Middle frontal gyrus (tissue), 1 donor: Measurements from ENCODE around the gene CNOT6L.

ENCODE experiments used
- DNase-seq: peaks from one replicate; pipeline ENCODE4 v3.0.0-alpha.2; 2015; ENCODE audit warnings: low spot score; ENCODE audit errors: extremely low spot score

CNOT6L gene

DNA sequence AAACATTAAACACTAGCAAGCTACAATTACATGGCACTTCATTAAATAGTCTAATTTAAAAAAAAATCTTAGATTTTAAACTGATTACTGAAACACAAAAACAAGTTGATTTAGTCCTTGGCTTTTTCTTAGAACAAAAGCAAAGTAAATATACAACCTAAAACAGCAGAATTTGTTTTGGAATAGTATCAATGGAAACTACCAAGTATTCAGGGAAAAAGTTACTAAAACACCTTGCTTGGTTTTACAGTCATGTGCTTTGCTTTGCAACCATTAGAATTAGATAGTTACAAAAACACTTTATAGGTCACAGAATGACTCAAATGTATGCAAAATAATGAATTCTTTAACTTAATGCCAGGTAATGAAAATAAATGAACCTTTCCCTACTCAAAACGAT is 105.3 kb downstream of the CNOT6L start:
- DNase-seq, result no peak

DNA sequence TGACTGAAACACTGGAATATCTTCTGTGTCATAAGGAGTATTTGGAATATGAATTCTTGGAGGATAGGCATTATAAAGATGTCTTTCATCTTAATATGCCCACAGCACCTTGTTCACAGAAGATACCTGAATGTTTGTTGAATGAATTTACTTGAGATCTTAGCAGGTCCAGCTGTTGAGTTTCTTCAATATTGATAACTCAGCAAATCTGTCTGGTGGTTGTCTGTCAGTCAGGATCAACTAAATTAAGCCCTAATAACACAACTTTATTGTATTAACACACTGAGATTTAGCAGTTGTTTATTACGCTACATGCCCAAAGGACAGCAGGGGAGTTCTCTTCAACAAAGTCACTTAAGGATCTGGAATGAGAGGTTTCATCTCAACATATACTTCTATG is 106.5 kb downstream of the CNOT6L start:
- no peak for DNase-seq

DNA sequence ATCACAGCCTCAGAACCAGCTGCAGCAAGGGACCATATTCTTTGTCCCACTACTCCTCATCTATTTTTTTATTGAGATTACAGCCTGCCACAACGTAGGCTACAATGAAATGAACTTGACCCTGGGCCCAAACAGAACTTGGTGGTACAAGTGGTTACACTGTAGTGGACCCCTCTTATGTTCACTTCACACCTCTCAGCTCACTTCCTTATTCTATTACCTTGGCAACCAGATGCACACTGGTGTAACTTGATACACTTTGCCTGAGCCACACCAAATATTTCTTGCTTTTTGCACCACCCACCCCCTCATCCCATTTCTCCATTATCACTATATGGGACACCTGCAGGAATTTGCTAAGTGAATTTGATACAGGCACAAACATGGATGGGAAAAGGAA is 107.7 kb downstream of the CNOT6L start:
- DNase-seq, result no peak

DNA sequence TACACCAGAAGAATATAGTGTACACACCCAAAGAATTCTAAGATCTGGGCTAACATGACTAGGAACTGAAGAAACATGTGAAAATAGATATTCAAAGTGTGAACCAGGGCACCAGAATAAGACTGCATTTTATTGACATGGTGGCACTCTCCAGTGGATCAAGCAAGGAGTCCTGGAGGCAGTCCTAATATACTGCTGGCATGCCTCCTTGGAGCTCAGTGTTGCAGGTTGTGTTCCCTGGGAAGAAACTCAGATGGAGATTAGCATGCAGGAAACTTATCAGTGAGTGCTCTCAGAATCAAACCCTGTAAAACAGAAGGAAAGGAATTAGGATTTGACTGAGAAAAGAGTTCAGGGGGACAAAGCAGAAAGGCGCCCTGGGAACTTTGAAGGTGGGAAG is 108.5 kb downstream of the CNOT6L start:
- no peak for DNase-seq

DNA sequence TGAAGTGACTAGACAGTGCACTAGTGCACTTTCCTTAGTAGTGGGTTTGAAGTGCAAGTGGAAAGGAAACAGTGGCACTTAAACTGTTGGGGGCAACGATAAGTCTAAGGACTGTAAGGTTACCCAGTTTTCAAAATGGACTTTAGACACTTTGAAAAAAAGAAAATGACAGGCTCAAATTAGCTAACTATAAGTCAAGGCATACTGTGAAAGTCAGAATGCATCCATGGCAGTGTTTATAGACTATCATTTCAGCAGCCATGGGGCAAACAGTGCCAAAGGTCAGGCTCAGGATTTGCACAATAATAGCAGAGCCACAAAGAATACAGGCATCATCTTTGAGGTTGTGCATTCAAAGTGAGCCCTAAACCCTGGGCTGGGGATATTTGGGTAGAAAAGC is 109.1 kb downstream of the CNOT6L start:
- no peak for DNase-seq

DNA sequence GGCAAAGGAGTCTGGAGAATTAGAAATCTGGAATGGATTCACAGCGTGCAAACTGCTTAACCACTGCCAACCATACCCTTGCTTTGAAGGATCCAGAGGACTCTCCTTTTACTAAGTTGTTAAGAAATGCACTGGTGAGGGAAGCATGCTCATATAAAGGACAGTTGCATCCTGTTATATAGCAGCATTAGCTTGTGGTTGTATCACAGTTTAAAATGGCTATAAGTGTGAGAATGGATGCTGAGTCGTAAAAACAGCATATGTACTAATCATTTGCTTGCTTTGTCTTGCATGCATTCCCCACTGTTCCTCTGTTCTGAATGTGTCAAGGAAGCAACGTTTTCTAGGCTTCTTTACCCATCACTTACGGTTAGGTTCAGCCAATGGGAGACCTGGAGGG is 112.5 kb downstream of the CNOT6L start:
- no peak for DNase-seq

DNA sequence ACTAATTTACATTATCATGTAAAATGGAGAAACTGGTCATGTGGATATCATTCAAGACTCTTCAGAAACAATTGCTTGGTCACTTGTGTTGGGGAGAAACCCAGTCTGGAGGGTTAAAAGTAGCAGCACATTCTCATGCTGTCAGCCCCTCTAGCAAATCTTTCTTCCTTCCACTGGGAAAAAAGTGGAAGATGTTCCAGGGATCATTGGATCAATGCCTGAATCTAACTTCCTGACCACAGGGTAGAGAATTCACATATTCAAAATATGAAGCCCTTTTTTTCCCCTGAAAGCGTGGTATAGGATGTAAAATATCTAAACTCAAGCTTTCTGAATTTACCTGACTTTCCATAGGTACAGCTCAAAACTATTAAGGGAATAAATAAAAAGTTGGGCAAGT is 115.5 kb downstream of the CNOT6L start:
- DNase-seq, result no peak

DNA sequence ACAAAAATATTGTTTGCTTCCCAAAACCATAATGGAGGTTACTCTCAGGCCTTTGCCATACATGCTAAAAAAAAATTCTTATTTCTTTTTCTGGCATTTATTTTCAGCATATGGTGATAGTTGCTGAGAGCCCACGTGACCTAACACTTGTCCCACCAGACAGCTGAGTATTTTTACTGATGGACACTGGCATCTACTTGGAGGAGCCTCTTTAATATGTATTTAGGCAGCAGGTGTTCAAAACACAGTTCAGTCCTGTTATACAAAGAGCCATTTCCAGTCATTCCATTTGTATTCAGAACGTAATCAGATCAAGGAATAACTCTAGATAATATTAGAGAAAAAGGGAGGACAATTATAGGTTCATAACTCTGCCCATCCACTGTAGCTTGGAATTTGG is 118.0 kb downstream of the CNOT6L start:
- DNase-seq, result no peak

DNA sequence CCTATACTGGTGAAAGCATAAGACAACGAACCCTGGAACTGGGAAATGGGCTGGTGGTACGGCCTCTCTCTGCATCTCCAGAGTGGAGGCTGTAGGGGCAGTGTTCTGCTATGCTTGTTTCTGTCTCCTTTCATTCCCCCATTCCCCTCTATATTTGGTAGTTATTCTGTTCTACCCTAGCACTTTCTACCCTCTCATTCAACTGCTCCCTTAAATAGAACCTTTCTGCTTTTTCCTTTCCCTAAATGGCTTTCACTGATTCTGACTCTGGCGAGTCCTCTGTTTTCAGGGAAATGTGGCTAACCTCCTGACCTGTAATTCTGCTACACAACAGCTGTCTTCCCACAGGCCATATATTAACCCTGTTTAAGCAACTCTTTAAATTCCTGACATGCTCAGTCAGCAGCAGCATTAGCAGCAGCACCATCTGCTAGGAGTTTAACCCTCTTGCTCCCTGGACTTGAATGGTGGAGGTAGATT is 119.4 kb downstream of the CNOT6L start:
- no peak for DNase-seq

DNA sequence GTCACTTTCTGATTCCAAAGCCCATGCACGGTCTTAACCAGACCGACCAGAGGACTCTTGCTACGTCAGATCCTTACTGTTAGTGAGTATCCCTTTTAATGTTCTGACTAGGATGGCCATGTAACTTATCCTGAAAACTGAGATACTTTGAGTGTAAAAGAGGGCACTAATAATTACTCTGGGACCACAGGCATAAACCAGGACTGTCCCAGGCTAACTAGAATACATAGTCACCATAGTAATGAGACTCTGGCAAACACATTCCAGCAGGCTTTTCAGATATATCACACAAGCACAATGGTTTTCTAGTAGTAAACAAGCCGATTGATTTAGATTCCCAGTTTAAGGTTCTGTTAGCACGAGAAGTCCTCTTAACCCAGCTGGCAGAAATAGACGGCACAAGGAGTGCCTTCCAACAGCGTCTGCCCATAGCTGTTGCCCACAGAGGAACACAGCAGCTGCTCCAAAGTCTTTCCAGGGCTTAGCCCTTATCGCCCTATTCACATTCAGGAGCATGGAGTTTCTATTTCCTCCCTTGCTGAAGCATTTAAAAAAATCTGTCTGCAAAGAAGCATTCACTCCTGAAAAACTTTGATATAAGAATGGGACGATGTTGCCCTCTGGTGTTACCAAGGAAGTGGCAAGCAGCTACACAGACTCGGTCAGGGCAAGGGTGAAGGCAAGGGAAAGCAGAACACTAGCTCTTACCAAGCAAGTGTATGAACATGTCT is 121.1 kb downstream of the CNOT6L start:
- DNase-seq, result no peak

DNA sequence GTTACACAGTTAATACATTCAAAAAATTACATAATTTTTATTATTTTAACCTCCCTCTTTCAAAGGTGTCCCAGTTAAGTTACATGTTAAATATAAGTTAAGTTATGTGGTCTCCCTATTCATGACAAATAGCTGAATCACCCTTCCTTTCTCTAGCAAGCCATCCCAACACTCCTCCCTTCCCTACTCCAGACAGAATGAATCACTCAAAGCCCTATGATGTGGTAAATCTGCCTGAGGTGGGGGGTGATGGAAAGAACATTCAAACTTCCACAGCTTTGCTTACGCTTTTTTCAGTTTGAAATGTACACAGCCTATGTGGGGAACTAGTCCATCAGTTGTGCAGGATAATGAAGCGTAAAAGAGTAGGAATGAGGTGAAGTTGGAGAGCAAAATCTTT is 123.4 kb downstream of the CNOT6L start:
- DNase-seq, result no peak

DNA sequence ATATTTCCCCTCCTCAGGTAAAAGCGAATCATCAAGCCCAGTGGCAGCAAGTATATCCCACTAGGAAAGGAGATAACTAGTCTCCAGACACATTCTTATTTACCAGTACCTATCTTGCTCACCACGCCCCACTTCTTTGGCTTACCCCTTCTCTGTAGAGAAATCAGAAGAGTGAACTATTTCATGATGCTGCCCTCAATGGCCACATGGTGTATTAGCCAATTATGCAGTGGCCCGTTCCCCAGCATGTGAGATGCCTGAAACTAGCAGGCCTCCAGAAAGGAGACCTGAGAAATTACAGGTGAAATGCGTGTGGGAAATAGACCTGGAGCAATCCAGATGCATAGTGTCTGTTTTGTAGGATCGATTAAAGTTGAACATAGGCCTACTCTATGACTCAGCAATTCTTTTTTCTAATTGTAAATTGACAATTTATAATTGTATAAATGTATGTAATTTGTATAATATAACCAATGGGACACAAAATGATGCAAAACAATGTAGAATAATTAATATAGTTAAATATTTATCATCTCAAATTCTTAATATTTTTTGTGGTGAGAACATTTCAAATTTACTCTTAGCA is 126.2 kb downstream of the CNOT6L start:
- no peak for DNase-seq

DNA sequence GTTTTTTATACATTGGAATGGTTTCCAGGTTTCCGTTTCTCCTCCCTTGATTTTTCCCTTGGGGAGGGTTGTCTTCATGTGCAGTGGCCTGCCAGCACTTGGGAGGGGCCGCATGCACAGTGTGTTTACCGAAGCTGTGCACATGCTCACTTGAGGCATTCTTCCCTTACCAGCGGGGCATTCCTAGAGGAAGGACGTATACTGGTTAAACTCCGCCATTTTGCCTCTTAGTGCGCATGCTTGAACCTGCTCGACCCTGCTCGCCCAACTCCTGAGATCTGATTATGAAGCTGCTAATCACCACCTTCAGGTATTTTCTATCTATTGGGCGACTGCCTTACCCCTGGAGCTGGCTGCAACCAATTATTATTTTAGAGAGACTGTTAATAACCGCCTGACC is 137.4 kb downstream of the CNOT6L start:
- no peak for DNase-seq

DNA sequence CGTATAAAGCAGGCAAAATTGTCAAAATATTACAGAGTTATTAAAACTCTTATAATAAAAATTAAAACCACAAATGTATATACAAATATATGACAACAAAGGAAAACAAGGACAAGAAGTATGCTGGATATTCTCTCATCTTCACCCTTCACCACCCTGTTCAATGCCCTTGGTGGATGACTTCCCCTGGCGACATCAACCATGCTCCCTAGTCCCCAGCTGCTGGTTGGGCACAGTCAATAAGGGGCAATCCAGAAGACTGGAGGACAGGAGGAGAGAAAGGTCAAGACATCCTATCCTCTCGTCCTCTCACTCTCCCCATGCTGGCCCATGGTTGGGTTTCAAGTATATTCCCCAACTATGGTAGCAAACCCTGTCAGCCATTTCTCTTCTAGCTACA is 142.3 kb downstream of the CNOT6L start:
- DNase-seq, result no peak

DNA sequence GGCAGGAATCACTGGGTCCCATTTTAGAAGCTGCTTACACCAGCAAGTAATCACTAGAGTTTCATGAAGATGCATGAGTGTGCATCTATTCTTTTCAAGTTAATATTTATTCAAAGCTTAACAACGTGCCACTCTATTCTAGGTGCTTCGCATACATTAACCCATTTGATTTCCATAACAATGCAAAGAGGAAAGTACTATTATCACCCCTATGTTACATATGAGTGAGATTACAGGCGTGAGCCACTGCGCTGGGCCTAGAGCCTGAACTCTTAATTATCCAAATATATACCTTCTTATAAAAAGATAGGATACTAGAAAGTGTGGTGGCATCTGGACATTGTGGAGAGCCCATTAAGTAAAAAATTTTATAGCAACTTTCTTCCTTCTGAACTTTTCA is 148.1 kb downstream of the CNOT6L start:
- DNase-seq, result no peak

DNA sequence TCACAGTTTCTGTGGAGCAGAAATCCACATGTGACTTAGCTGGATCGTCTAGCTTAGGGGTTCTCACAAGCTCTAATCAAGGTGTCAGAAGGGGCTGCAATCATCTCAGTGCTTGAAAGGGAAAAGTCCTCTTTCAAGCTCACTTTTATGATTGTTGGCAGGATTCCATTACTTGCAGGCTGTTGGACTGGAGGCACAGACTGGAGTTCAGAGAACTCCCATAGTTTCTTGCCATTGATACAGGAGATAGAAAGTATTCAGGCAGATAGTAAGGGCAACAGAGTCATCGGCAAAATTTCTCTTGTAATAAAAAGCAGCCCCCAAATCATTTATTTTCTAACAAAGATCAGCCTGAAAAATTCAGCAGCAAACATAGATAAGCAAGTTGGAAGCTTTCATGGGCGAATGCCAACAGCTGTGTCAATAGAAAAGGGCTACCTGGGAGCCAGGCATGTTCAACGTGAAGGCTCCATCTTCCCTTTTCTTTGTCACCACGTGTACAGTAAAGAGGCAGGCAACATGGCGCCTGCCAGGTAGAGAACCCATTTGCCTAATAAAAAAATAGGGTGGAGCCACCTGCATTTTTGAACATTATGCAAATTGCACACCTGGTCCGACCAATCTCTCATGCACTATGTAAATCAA is 149.1 kb downstream of the CNOT6L start:
- DNase-seq, result no peak

DNA sequence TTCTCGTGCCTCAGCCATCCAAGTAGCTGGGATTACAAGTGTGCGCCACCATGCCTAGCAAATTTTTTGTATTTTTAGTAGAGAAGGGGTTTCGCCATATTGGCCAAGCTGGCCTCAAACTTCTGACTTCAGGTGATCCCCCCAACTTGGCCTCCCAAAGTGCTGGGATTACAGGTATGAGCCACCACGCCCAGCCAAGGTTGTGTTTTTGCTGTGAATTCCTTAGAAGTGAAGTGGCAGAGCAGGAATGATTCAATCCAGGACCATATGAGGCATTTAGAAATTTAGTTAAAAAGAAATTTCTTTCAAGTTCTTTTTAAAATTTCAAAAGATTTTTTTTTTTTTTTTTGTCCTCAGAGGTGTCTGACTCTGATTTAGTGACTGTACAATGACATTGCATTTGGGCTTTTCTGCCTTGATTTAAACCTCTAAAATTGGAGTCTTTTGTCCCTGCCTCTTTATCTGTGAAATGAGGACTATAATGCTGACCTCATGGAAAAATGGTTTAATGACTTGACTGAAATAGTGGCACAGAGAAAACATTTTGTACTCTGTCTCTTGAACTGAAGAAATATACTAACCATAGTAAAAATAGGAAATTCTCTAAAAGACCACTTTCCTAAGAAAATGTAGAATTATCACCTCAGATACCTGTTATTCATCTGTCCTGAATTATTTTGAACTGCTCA is 153.6 kb downstream of the CNOT6L start:
- no peak for DNase-seq
